SU-DHL-6 (cell line): ENCODE measurements around the gene NFYA.

Source experiments
- CTCF ChIP-seq: fragments of 200-600 bp; sonication (generic); IDR thresholded peaks from one replicate; pipeline ENCODE4 v1.5.1; 2017; ENCODE audit warnings: antibody characterized with exemption, mild to moderate bottlenecking, low read length, moderate library complexity; ENCODE audit not compliant: insufficient read depth, poor library complexity, severe bottlenecking
- EZH2phosphoT487 ChIP-seq: fragments of 200-600 bp; sonication (generic), shearing (Covaris generic); conservative IDR thresholded peaks from 2 replicates; pipeline ENCODE4 v1.6.1; 2018; ENCODE audit warnings: mild to moderate bottlenecking, antibody characterized with exemption, low read length, moderate library complexity, mixed read lengths

GRCh38 chr6:41071501-41071922, 1.3 kb upstream of the NFYA start:
- TF ChIP-seq CTCF, result no peak
- no peak for TF ChIP-seq EZH2phosphoT487
